ENCODE data around the gene RPS5.

- peak; percentile 82 for TF ChIP-seq POLR2AphosphoS5 (IDR thresholded peaks at IDR 0.05; ENCODE audit: low read depth, low read length)
- no peak for TF ChIP-seq TAF1 (IDR thresholded peaks at IDR 0.05; ENCODE audit: borderline replicate concordance, low read depth, low read length)
Observed at GRCh38 chr19:58395220-58395978, 8.3 kb downstream of the RPS5 start, which contains the start of gene RNF225.

Measured in GM12892 (cell line).